Activated CD8-positive, alpha-beta memory T cell treated with anti-CD3 and anti-CD28 coated beads for 48 hours (primary cell): ENCODE measurements around the gene YWHAG.
"Not testable (repeated sequence)": the region's sequence is repeated elsewhere in the genome, so short reads cannot be mapped to it uniquely, and the experiment has no call there.

Experiments used
- DNase-seq, 3 experiments: peaks; one replicate each; pipeline ENCODE4 v3.0.0-alpha.2; 2020; ENCODE audit warnings: low read depth in 2 of 3, low spot score in 2 of 3

Gene YWHAG

DNA sequence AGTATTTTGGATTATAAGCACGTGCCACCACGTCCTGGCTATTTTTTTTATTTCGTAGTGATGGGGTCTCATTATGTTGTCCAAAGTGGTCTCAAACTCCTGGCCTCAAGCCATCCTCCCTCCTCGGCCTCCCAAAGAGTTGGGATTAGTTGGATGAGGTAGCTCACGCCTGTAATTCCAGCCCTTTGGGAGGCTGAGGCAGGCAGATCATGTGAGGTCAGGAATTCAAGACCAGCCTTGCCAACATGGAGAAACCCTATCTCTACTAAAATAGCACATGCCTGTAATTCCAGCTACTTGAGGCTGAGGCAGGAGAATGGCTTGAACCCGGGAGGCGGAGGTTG is 21.8 kb upstream of the YWHAG start:
- DNase-seq = no peak

DNA sequence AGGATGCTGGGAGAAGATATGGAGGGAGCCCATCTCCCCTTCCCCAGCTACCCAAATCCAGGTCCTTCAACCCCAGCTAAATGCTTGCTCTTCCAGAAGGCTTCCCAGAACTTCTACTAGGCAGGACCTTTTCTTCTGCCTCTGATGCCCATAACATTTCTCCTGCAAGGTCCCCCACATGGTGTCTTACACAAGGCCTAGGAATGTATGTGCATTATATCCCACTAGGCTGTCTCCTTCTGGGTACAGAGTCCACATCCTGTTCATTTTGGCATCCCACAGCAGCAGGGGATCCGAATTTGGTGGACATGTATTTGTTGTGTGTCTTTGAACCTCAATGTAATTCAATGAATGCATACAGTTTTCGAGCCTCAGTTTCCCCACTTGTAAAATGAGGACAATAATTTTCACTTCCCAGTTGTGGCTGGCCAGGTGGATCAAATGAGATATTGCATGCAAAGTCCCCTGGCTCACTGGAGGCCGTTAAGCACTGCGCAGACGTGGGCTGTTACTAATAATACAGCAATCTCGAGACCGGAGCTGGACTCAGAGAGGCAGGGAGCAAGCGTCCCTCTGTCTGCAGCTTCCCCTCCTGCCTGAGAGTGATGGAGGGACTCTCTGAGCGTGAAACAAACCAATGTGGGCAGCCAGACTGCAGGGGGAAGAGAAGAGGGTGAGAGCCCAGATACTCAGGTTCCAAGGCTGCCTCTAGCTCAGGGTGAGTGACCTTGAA is 18.6 kb upstream of the YWHAG start:
- DNase-seq = no peak

GRCh38 chr7:76375251-76375650 is 16.5 kb upstream of the YWHAG start:
- DNase-seq = no peak

GRCh38 chr7:76372984-76373833 is 14.4 kb upstream of the YWHAG start:
- no peak for DNase-seq

GRCh38 chr7:76371396-76371795 is 12.6 kb upstream of the YWHAG start:
- DNase-seq = no peak

- DNase-seq = no peak
Observed at GRCh38 chr7:76369018-76369417, 10.2 kb upstream of the YWHAG start.

GRCh38 chr7:76368190-76368589 is 9.4 kb upstream of the YWHAG start:
- DNase-seq = no peak

DNA sequence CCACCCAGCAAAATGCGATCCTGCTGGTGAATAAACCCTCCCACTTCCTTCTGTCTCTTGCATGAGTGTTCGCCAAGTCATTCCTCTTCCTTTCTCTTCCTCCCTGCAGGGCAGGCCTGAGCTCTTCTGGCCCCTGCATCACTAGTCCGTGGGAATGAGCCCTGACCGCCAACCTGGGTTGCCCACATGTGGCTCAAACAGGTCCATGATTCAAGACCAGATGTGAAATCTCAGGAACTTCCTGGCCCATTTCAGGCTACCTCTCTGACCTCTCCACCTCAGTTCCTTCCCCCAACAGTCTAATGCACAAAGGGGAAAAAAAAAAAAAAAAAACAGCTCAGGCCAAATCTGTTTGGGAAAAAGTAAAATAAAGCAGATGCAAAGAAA is 5.4 kb upstream of the YWHAG start:
- DNase-seq = no peak

GRCh38 chr7:76363754-76364153 is 5.0 kb upstream of the YWHAG start:
- DNase-seq = not testable (repeated sequence)

- no peak for DNase-seq
Observed at GRCh38 chr7:76359978-76360638, 1.3 kb upstream of the YWHAG start.

GRCh38 chr7:76359111-76359977 is 553 bp upstream of the YWHAG start:
- peak; percentile 77 to 89 (median 88) for DNase-seq

GRCh38 chr7:76358011-76358480 is 745 bp downstream of the YWHAG start:
- DNase-seq = peak in 1 of 3 experiments; percentile 29

DNA sequence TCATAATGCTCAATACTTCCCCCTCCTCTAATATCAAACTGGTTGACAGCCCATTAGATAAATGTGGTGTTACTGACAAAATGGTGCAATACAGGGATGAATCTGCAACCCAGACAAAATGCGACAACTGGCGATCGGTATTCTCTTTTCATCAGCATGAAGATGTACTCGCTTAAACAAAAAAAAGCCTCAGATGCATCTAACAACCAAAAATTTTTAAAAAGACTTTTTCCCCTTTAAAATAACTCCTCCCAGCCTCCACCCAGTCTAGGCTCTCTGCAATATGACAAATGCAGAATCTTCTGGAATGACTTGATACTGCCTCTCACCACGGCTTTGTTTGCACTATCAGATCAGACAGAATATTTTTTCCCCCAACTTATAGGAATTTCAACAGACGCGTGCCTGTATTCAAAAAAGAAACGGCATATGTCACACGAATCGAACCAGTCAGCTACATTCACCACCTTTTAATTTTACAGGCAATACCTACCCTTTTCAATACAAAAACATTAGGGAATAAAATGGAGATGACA is 1.2 kb downstream of the YWHAG start:
- DNase-seq = no peak

GRCh38 chr7:76356823-76357222 is 2.0 kb downstream of the YWHAG start:
- DNase-seq = no peak

- no peak for DNase-seq
Observed at GRCh38 chr7:76356115-76356514, 2.7 kb downstream of the YWHAG start.

DNA sequence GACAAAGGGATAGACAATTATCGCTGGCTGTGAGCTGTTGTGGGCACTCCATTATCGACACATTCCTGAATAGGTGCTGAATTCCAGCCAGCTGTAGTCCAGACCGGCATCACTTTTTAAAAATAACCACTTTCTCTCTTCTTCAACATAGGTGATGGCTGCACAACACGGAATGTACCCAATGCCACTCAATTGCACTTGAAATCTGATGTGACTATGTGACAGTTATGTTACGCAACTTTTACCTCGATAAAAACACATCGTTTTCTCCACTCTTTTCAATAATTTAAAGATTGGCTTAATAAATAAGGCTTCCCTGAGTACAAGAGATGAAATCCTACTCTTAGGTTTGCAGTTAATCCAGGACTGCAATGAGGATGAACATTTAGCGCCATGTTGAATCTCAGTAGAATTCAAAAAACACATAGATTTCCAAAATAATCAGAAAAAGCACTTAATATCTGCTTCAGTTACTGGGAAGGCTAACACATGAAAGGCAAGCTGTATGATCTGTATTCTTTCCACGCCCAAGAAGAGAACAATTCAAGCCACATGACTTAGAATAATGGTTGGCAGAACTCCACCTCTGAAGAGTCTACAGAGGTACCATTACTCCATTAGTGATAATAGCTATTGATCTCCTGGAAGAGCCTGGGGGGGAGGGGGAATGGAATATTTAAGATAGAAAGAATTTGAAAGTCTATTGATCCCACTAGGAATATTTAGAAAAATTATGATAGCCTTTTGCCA is 3.6 kb downstream of the YWHAG start:
- no peak for DNase-seq

GRCh38 chr7:76354516-76354915 is 4.3 kb downstream of the YWHAG start:
- DNase-seq = no peak

DNA sequence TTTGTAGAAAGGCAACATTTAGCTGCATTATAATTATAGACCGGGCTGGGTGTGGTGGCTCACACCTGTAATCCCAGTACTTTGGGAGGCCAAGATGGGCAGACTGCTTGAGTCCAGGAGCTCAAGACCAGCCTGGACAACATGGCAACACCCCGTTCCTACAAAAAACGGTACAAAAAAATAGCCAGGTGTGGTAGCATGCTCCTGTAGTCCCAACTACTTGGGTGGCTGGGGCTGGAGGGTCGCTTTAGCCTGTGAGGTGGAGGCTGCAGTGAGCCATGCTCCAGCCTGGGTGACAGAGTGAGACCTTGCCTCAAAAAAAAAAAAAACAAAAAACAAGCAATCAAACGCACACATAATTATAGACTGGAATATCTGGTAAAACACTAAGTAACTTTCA is 5.0 kb downstream of the YWHAG start:
- DNase-seq = no peak

DNA sequence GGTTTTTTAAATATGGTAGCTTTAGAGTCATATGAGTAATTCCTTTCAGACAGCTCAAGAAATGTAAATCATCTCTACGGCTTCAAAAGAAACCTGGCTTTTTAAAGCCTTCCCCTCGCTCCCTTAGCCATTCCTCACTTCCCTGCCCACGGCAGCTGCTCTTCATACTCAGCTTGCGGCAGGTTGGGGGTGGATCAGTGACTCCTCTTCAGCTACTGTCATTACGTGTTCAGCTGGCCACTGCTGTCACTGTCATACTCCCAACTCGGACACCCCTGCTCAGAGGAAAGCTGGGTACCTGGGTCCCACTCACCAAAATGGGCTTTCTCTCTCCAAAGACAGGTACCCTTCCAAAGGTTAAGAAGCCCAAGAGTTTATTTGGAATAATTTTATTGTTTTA is 6.6 kb downstream of the YWHAG start:
- DNase-seq = no peak

DNA sequence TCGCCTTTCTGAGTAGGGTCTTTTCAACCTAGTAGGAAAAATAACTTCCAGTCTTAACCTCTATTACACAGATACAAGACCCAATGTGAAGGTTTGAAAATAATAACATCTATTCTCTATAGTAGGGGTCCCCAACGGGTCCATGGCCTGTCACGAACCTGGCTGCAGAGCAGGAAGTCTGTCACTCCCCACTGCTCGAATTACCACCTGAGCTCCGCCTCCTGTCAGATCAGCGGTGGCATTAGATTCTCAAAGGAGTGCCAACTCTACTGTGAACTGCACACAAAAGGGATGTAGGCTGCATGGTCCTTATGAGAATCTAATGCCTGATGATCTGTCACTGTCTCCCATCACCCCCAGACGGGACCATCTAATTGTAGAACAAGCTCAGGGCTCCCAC is 7.4 kb downstream of the YWHAG start:
- DNase-seq = no peak
